MCF 10A (cell line): ENCODE results near the gene UQCRH. TPM values are rescaled to one million over a fixed set of nuclear protein-coding genes. Genes with fewer than 3 reads are reported as not detected.

Source experiments
- BruUV-seq: library from RNA; stranded (reverse); fragments of 400-500 nt; replicated peaks from 2 replicates; lab custom pipeline; 2021; lab: Mats Ljungman, UMichigan
- CTCF ChIA-PET: fragments of 300-600 bp; sonication (Branson Sonifier 250); formaldehyde crosslinking; extraction: SDS; loops from one replicate; lab custom pipeline; 2021; ENCODE audit warnings: antibody characterized with exemption, inconsistent platforms; lab: Yijun Ruan, JAX
- POLR2A ChIA-PET: fragments of 300-600, 350-650 bp; sonication (Branson Sonifier 250); formaldehyde crosslinking; extraction: SDS; loops from one replicate; lab custom pipeline; 2020; ENCODE audit warnings: antibody characterized with exemption, inconsistent platforms; lab: Yijun Ruan, JAX
- DNase-seq: peaks from one replicate; pipeline ENCODE4 v3.0.0-alpha.2; 2018; ENCODE audit not compliant: unreplicated experiment
- H3K27ac Mint-ChIP-seq: one replicate; pipeline ENCODE4 v1.8.0; 2022; ENCODE audit warnings: mild to moderate bottlenecking, low read depth, mixed read lengths; ENCODE audit not compliant: unreplicated experiment
- H3K27me3 Mint-ChIP-seq: one replicate; pipeline ENCODE4 v1.8.0; 2022; ENCODE audit warnings: mixed read lengths; ENCODE audit not compliant: insufficient read depth, unreplicated experiment
- H3K36me3 Mint-ChIP-seq: one replicate; pipeline ENCODE4 v1.8.0; 2022; ENCODE audit warnings: mild to moderate bottlenecking, moderate library complexity, mixed read lengths; ENCODE audit not compliant: insufficient read depth, unreplicated experiment
- H3K4me1 Mint-ChIP-seq: one replicate; pipeline ENCODE4 v1.8.0; 2022; ENCODE audit warnings: mixed read lengths; ENCODE audit not compliant: insufficient read depth, unreplicated experiment
- H3K4me3 Mint-ChIP-seq: one replicate; pipeline ENCODE4 v1.8.0; 2022; ENCODE audit warnings: mild to moderate bottlenecking, moderate library complexity, mixed read lengths; ENCODE audit not compliant: unreplicated experiment
- H3K9me3 Mint-ChIP-seq: one replicate; pipeline ENCODE4 v1.8.0; 2022; ENCODE audit warnings: mixed read lengths; ENCODE audit not compliant: unreplicated experiment
- intact Hi-C: fragments of 100-400 bp; cut with micrococcal nuclease; formaldehyde crosslinking; loops from 2 replicates; pipeline ENCODE4 v1.14.1; 2022
- total RNA-seq: library from RNA; stranded (reverse); gene quantifications from 2 replicates; pipeline ENCODE4 v1.2.3, GENCODE V29; 2022
- TF ChIP-seq, protein P1 (sequence below): fragments of 200-600 bp; IDR thresholded peaks from one replicate; pipeline ENCODE4 v1.8.0; 2022; ENCODE audit warnings: antibody characterized with exemption, mild to moderate bottlenecking; ENCODE audit not compliant: unreplicated experiment

The UQCRH gene
- total RNA-seq, 1 experiment from 2014 or later = 299 TPM

GRCh38 chr1:46295306-46295705, 8.2 kb upstream of the UQCRH start:
- H3K36me3 Mint-ChIP-seq = peaks cover 74% of the 10 kb centered on the region
- CTCF ChIA-PET = no interaction called here
- POLR2A ChIA-PET = interaction anchor here (1.2 to 1.5 kb wide), 2 partner anchors 8 to 9 kb away, joined by 3 to 7 read pairs; partner anchors contain the start of genes LRRC41 and UQCRH
- BruUV-seq = no TSS peak
- no peaks in the 10 kb centered on the region for H3K27me3 Mint-ChIP-seq
- H3K4me3 Mint-ChIP-seq = no peak overlapping the region
- H3K27ac Mint-ChIP-seq = no peak overlapping the region
- intact Hi-C loops = no loop called here
- TF ChIP-seq, protein P1, sequence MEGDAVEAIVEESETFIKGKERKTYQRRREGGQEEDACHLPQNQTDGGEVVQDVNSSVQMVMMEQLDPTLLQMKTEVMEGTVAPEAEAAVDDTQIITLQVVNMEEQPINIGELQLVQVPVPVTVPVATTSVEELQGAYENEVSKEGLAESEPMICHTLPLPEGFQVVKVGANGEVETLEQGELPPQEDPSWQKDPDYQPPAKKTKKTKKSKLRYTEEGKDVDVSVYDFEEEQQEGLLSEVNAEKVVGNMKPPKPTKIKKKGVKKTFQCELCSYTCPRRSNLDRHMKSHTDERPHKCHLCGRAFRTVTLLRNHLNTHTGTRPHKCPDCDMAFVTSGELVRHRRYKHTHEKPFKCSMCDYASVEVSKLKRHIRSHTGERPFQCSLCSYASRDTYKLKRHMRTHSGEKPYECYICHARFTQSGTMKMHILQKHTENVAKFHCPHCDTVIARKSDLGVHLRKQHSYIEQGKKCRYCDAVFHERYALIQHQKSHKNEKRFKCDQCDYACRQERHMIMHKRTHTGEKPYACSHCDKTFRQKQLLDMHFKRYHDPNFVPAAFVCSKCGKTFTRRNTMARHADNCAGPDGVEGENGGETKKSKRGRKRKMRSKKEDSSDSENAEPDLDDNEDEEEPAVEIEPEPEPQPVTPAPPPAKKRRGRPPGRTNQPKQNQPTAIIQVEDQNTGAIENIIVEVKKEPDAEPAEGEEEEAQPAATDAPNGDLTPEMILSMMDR = no peak
- peaks cover 11% of the 10 kb centered on the region for H3K4me1 Mint-ChIP-seq
- no peak for DNase-seq
- H3K9me3 Mint-ChIP-seq = no peaks in the 10 kb centered on the region

DNA sequence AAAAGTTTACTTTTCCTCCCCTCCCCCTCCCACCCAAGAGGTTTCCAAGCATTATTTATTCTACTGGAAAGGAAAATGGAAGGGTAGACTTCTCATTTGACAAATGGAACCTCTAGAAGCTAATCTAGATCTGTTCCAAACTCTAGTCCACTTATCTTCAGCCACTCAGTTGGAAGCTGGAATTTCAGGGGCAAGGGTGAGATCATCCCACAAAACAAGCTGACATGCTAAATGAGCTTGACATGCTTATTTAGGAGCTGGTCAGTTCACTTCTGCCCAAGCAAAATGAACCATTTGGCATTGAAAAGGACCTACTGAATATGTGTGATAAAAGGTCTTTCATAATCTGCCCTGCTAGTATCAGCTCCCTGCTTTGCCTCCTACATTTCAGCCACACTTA, 5.1 kb upstream of the UQCRH start:
- no TSS peak for BruUV-seq
- intact Hi-C loops = no loop called here
- ChIA-PET CTCF (interaction anchor here (0.7 to 0.9 kb wide), 2 partner anchors 54 to 378 kb away, joined by 3 read pairs; no protein-coding TSS in a partner anchor), POLR2A (interaction anchor here (0.7 to 2.2 kb wide), 6 partner anchors 9 to 54 kb away, joined by 3 to 11 read pairs (median 3); partner anchors contain the start of gene NSUN4)
- Mint-ChIP-seq H3K36me3 (peaks cover 57% of the 10 kb centered on the region), H3K4me1 (peaks cover 24% of the 10 kb centered on the region), H3K27me3 (no peaks in the 10 kb centered on the region), H3K27ac (peak overlapping the region; percentile 21), H3K9me3 (no peaks in the 10 kb centered on the region), H3K4me3 (no peak overlapping the region)
- DNase-seq = no peak
- TF ChIP-seq, protein P1 = no peak

- peaks cover 34% of the 10 kb centered on the region for H3K36me3 Mint-ChIP-seq
- intact Hi-C loops = no loop called here
- TF ChIP-seq, protein P1 = no peak
- POLR2A ChIA-PET = interaction anchor here (0.7 to 2.9 kb wide), 8 partner anchors 9 to 970 kb away, joined by 3 to 8 read pairs (median 4); partner anchors contain the start of genes NSUN4 and RAD54L
- peak overlapping the region; percentile 100 for H3K27ac Mint-ChIP-seq
- H3K9me3 Mint-ChIP-seq = no peaks in the 10 kb centered on the region
- no peak for DNase-seq
- CTCF ChIA-PET = interaction anchor here (0.6 to 1.1 kb wide), 3 partner anchors 40 to 82 kb away, joined by 4 to 8 read pairs (median 4); partner anchors contain the start of gene NSUN4
- BruUV-seq = TSS peak; percentile 12
- no peaks in the 10 kb centered on the region for H3K27me3 Mint-ChIP-seq
- H3K4me1 Mint-ChIP-seq = peaks cover 28% of the 10 kb centered on the region
- H3K4me3 Mint-ChIP-seq = peak overlapping the region; percentile 99
Measured at GRCh38 chr1:46300673-46301405, 2.7 kb upstream of the UQCRH start.

DNA sequence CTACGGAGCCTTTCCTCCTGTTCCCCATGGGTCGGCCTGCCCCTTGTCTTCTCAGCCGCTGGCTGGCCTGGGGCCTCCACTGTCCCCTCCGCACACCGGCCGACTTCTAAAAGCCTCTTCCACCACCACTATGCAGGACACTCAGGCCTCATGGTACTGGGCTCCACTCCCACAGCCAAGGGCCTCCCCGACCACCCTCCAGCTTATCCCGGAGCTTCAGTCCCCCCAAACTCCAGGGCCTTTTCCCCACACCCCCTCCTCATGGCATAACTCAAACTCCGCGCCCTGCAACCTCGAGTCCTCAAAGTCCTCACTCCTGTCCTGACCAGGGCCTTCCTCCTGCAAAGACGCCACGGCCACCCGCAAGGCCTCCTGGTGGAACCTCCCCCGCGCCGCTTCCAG, 2.1 kb upstream of the UQCRH start:
- no TSS peak for BruUV-seq
- H3K4me1 Mint-ChIP-seq = peaks cover 28% of the 10 kb centered on the region
- no peaks in the 10 kb centered on the region for H3K9me3 Mint-ChIP-seq
- H3K27me3 Mint-ChIP-seq = no peaks in the 10 kb centered on the region
- TF ChIP-seq, protein P1 = no peak
- peak overlapping the region; percentile 100 for H3K27ac Mint-ChIP-seq
- H3K36me3 Mint-ChIP-seq = peaks cover 34% of the 10 kb centered on the region
- ChIA-PET POLR2A (interaction anchor here (0.7 to 2.9 kb wide), 7 partner anchors 9 to 57 kb away, joined by 3 to 8 read pairs (median 4); partner anchors contain the start of genes NSUN4 and RAD54L), CTCF (interaction anchor here (0.6 to 1.1 kb wide), 3 partner anchors 39 to 82 kb away, joined by 4 to 8 read pairs (median 4); partner anchors contain the start of gene NSUN4)
- peak; percentile 23 for DNase-seq
- intact Hi-C loops = no loop called here
- H3K4me3 Mint-ChIP-seq = peak overlapping the region; percentile 99
